GM21576 (cell line): ENCODE data around the gene CATSPERZ.

Source experiments
- ATAC-seq: cut with Tn5 transposase; IDR thresholded peaks from one replicate; pipeline ENCODE4 v1.9.1; 2021; ENCODE audit warnings: mild to moderate bottlenecking, moderate library complexity; ENCODE audit not compliant: unreplicated experiment

CATSPERZ gene

GRCh38 chr11:64352995-64353714 is 53.0 kb downstream of the CATSPERZ start:
- no peak for ATAC-seq

DNA sequence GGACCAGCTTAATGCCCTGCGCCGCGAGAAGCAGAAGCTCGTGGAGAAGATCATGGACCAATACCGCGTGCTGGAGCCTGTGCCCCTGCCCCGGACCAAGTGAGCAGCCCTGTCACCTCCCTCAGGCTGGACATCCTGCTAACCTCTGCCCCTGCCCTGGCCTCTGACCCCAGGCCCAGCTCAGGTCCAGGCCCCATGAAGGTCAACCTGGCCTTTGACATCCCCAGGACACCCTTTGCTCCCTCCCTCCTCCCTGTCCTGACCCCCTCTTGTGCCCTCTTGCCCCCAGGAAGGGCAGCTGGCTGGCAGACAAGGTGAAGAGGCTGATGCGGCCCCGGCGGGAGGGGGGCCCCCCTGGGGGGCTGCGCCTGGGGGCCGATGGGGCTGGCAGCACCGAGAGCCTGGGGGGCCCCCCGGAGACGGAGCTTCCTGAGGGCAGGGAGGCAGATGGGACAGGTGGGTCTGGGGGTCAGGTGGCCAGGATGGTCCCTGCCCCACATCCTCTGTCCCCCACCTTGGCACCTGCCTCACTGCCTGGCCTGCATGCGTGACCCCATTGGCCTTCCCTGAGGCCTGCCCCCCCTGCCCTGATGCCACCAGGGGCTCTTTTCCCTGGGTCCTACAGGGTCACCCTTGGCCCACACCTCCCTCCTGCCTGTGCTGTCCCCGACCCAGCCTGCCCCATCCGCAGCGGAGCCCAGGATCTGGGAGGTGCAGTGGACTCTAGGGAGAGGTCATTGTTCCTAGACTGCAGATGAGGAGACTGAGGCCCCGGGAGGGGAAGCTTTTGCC is 53.8 kb downstream of the CATSPERZ start:
- no peak for ATAC-seq
